ENCODE measurements around the gene MED27. TPM values are rescaled to one million over a fixed set of nuclear protein-coding genes. Genes with fewer than 3 reads are reported as not detected.

Gene MED27
- total and polyA plus RNA-seq, 9 of the 15 experiments (the other 6 are each of a cell fraction or from before 2014, with no cell fraction given) = 24.4 to 91.0 (median 36.1) TPM

DNA sequence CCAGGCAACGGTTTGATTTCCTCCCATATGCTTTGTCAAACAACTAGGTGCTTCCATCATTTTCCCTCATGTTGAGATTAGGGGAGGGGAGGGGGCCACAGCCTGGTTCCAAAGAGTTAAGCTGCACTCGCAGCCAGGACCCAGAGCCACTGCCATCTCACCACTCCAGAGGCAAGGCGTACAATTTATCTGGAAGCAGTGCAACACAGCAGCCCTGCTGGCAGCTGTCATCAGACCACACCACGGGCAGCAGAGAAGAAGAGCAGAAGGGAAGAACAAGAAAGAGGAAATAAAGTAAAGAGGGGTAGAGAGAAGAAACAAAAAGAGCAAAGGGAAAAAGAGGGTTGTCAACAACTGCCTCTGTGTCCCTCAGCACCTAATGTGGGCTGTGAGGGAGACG, 38.9 kb downstream of the MED27 start:
- Histone ChIP-seq H3K9me1 (ENCODE audit: control insufficient read depth, insufficient read depth, low read length) (no peaks in the 10 kb centered on the region), H3K4me1 (replicated peaks in 1 of 2; ENCODE audit: control insufficient read depth in 2 of 2, insufficient read depth in 2 of 2, low read length in 2 of 2) (peaks cover 0 to 20% of the 10 kb centered on the region in 2 experiments; a peak in 3 of 5 replicates), H3K4me3 (no peak overlapping the region), H3K27ac (ENCODE audit: extremely low read depth, low read depth, low read length) (no peak overlapping the region), H3K4me2 (ENCODE audit: insufficient read depth, low read length) (no peak overlapping the region), H3K27me3 (ENCODE audit: control insufficient read depth in 2 of 2, insufficient read depth in 2 of 2, low read length in 2 of 2) (no peaks in the 10 kb centered on the region), H3K36me3 (ENCODE audit: control insufficient read depth, insufficient read depth, low read length) (no peaks in the 10 kb centered on the region), H3K9me3 (replicated peaks; ENCODE audit: control insufficient read depth, insufficient read depth, low read depth, low read length) (no peaks in the 10 kb centered on the region), H2AFZ (ENCODE audit: low read depth, low read length) (no peak overlapping the region), H4K20me1 (replicated peaks; ENCODE audit: control insufficient read depth, insufficient read depth, low read length) (peaks cover 8% of the 10 kb centered on the region), H3K79me2 (ENCODE audit: control insufficient read depth, insufficient read depth, low read length) (peaks cover 13% of the 10 kb centered on the region; the same call in 1 of the 3 replicates), H3K9ac (ENCODE audit: insufficient read depth in 1 of 2, low read depth in 2 of 2, low read length in 2 of 2) (0 out of 4 replicates have a peak overlapping the region, but pooled peaks of 1 of the 2 experiments have one; percentile 32)
- no peak for TF ChIP-seq ZNF830 (CRISPR knock-in tag; IDR thresholded peaks at IDR 0.05)
- no peak for TF ChIP-seq HDAC6 (IDR thresholded peaks at IDR 0.05; ENCODE audit: low read depth, low read length)
- no peak for TF ChIP-seq SRF (CRISPR knock-in tag; IDR thresholded peaks at IDR 0.05)
- TF ChIP-seq ZNF134 (CRISPR knock-in tag; conservative IDR thresholded peaks at IDR 0.05) = no peak
- TF ChIP-seq CBX2 (IDR thresholded peaks at IDR 0.05; ENCODE audit: insufficient read depth, low read length, poor library complexity, severe bottlenecking) = no peak
- TF ChIP-seq, protein P1, sequence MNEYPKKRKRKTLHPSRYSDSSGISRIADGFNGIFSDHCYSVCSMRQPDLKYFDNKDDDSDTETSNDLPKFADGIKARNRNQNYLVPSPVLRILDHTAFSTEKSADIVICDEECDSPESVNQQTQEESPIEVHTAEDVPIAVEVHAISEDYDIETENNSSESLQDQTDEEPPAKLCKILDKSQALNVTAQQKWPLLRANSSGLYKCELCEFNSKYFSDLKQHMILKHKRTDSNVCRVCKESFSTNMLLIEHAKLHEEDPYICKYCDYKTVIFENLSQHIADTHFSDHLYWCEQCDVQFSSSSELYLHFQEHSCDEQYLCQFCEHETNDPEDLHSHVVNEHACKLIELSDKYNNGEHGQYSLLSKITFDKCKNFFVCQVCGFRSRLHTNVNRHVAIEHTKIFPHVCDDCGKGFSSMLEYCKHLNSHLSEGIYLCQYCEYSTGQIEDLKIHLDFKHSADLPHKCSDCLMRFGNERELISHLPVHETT (CRISPR knock-in tag; conservative IDR thresholded peaks at IDR 0.05 in 1 of 2, IDR thresholded peaks at IDR 0.05 in 1 of 2) = no peak
- TF ChIP-seq ZNF561 (CRISPR knock-in tag; conservative IDR thresholded peaks at IDR 0.05) = no peak
- TF ChIP-seq, protein P2, sequence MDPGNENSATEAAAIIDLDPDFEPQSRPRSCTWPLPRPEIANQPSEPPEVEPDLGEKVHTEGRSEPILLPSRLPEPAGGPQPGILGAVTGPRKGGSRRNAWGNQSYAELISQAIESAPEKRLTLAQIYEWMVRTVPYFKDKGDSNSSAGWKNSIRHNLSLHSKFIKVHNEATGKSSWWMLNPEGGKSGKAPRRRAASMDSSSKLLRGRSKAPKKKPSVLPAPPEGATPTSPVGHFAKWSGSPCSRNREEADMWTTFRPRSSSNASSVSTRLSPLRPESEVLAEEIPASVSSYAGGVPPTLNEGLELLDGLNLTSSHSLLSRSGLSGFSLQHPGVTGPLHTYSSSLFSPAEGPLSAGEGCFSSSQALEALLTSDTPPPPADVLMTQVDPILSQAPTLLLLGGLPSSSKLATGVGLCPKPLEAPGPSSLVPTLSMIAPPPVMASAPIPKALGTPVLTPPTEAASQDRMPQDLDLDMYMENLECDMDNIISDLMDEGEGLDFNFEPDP (CRISPR knock-in tag; IDR thresholded peaks at IDR 0.05) = no peak
- TF ChIP-seq ZNF224 (CRISPR knock-in tag; IDR thresholded peaks at IDR 0.05) = no peak
- no peak for TF ChIP-seq PKNOX1 (IDR thresholded peaks at IDR 0.05)
- no peak for TF ChIP-seq RAD21 (CRISPR knock-in tag; conservative IDR thresholded peaks at IDR 0.05 in 1 of 2, IDR thresholded peaks at IDR 0.05 in 1 of 2)
- intact Hi-C loops (cut with micrococcal nuclease) (no loop called here), in situ Hi-C loops (cut with MboI) (no loop called here)
- ChIA-PET POLR2A (interaction anchor here (0.9 kb wide), 1 partner anchor 35 kb away, joined by 3 read pairs; no protein-coding TSS in a partner anchor), CTCF (ENCODE audit: low intra/inter-chr PET ratio) (no interaction called here)
- no peak for ATAC-seq
- WGBS (ENCODE audit: insufficient coverage, low coverage, missing lambda C conversion rate) = 77% methylated on average over 5 of the region's 5 CpGs
- BruUV-seq (replicated peaks) = no TSS peak
- no peak for DNase-seq (ENCODE audit: extremely low read depth in 1 of 4, low spot score in 3 of 4)
- no peak for FAIRE-seq

Measured in K562 (cell line).